ENCODE results near the gene FEZ2. TPM values are rescaled to one million over a fixed set of nuclear protein-coding genes. Genes with fewer than 3 reads are reported as not detected.
"Not testable (repeated sequence)": the region's sequence is repeated elsewhere in the genome, so short reads cannot be mapped to it uniquely, and the experiment has no call there.

FEZ2 gene
- total RNA-seq, 1 donor from 2014 or later: 14.9 TPM

- Mint-ChIP-seq H3K27me3 (ENCODE audit: insufficient read depth) (peaks cover 12% of the 10 kb centered on the region), H3K36me3 (ENCODE audit: low read depth) (no peaks in the 10 kb centered on the region), H3K4me1 (ENCODE audit: low read depth) (no peaks in the 10 kb centered on the region), H3K27ac (no peak overlapping the region), H3K9me3 (no peaks in the 10 kb centered on the region), H3K4me3 (no peak overlapping the region)
- intact Hi-C loops (cut with micrococcal nuclease): no loop called here
- DNase-seq (ENCODE audit: low spot score): no peak
Measured at GRCh38 chr2:36609507-36609906, 11.5 kb upstream of the FEZ2 start.

GRCh38 chr2:36607947-36608346, 10.0 kb upstream of the FEZ2 start:
- DNase-seq (ENCODE audit: low spot score): no peak
- no peaks in the 10 kb centered on the region for H3K36me3 Mint-ChIP-seq (ENCODE audit: low read depth)
- intact Hi-C loops (cut with micrococcal nuclease): no loop called here
- no peaks in the 10 kb centered on the region for H3K9me3 Mint-ChIP-seq
- peaks cover 8% of the 10 kb centered on the region for H3K27me3 Mint-ChIP-seq (ENCODE audit: insufficient read depth)
- H3K27ac Mint-ChIP-seq: no peak overlapping the region
- no peak overlapping the region for H3K4me3 Mint-ChIP-seq
- no peaks in the 10 kb centered on the region for H3K4me1 Mint-ChIP-seq (ENCODE audit: low read depth)

DNA sequence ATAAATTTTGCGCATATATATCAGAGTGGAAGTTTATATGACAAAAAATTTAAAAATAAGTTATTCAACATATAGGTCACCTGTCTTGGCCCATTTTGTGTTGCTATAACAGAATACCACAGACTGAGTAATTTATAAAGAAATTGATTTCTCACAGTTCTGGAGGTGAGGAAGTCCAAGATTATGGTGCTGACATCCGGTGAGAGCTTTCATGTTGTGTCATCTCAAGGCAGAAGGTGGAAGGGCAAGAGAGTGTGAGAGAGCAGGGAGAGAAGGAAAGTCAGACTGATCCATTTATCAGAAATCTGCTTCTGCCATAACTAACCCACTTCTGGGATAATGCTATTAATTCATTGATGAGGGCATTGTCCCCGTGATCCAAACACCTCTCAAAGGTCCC, 9.0 kb upstream of the FEZ2 start:
- peaks cover 4% of the 10 kb centered on the region for H3K27me3 Mint-ChIP-seq (ENCODE audit: insufficient read depth)
- no peaks in the 10 kb centered on the region for H3K36me3 Mint-ChIP-seq (ENCODE audit: low read depth)
- no peaks in the 10 kb centered on the region for H3K4me1 Mint-ChIP-seq (ENCODE audit: low read depth)
- H3K4me3 Mint-ChIP-seq: no peak overlapping the region
- H3K9me3 Mint-ChIP-seq: no peaks in the 10 kb centered on the region
- no peak for DNase-seq (ENCODE audit: low spot score)
- no peak overlapping the region for H3K27ac Mint-ChIP-seq
- intact Hi-C loops (cut with micrococcal nuclease): no loop called here

- no peaks in the 10 kb centered on the region for H3K36me3 Mint-ChIP-seq (ENCODE audit: low read depth)
- H3K27me3 Mint-ChIP-seq (ENCODE audit: insufficient read depth): no peaks in the 10 kb centered on the region
- H3K4me3 Mint-ChIP-seq: no peak overlapping the region
- no peaks in the 10 kb centered on the region for H3K4me1 Mint-ChIP-seq (ENCODE audit: low read depth)
- H3K27ac Mint-ChIP-seq: no peak overlapping the region
- DNase-seq (ENCODE audit: low spot score): no peak
- intact Hi-C loops (cut with micrococcal nuclease): no loop called here
- H3K9me3 Mint-ChIP-seq: no peaks in the 10 kb centered on the region
Measured at GRCh38 chr2:36605273-36605672, 7.3 kb upstream of the FEZ2 start.

GRCh38 chr2:36603629-36604028, 5.7 kb upstream of the FEZ2 start:
- DNase-seq (ENCODE audit: low spot score); H3K36me3 Mint-ChIP-seq (ENCODE audit: low read depth); H3K27me3 Mint-ChIP-seq (ENCODE audit: insufficient read depth); H3K4me1 Mint-ChIP-seq (ENCODE audit: low read depth); H3K4me3 Mint-ChIP-seq; H3K9me3 Mint-ChIP-seq; intact Hi-C loops (cut with micrococcal nuclease); H3K27ac Mint-ChIP-seq: not testable (repeated sequence)

DNA sequence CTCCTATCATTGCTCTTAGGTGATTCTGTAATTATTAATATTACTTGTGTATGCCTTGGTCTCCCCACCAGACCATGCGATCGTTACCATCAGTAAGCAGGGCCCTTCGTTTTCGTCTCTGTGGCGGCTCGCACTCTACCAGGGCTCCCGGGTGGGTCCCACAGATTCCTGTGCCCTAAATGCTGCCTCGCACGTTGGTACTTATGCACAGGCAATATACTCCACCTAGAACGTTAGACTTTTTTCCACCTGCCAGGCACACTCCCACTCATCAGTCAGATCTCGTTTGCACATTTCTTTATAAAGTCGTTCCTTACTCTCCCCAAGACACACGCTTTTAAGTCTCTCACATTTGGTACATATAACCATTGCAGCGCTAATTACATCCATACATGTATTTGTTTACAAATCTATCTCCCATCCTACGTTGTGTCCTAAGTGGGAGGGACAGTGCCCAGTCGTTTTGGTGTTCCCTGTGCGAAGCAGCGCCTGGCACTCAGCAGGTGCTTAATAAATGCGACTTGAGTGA, 901 bp downstream of the FEZ2 start:
- Mint-ChIP-seq H3K9me3 (no peaks in the 10 kb centered on the region), H3K4me1 (ENCODE audit: low read depth) (peaks cover 29% of the 10 kb centered on the region), H3K4me3 (peak overlapping the region; percentile 93), H3K36me3 (ENCODE audit: low read depth) (peaks cover 10% of the 10 kb centered on the region), H3K27me3 (ENCODE audit: insufficient read depth) (peaks cover 5% of the 10 kb centered on the region), H3K27ac (peak overlapping the region; percentile 89)
- intact Hi-C loops (cut with micrococcal nuclease): loop anchor here (5.0 kb wide), 2 partner anchors 190 to 370 kb away; partner anchors contain the start of gene STRN
- no peak for DNase-seq (ENCODE audit: low spot score)

GRCh38 chr2:36596397-36596796, 1.6 kb downstream of the FEZ2 start:
- peaks cover 10% of the 10 kb centered on the region for H3K36me3 Mint-ChIP-seq (ENCODE audit: low read depth)
- intact Hi-C loops (cut with micrococcal nuclease): loop anchor here (5.0 kb wide), 2 partner anchors 191 to 371 kb away; partner anchors contain the start of gene STRN
- peak overlapping the region; percentile 93 for H3K4me3 Mint-ChIP-seq
- peaks cover 5% of the 10 kb centered on the region for H3K27me3 Mint-ChIP-seq (ENCODE audit: insufficient read depth)
- H3K9me3 Mint-ChIP-seq: no peaks in the 10 kb centered on the region
- peaks cover 29% of the 10 kb centered on the region for H3K4me1 Mint-ChIP-seq (ENCODE audit: low read depth)
- no peak for DNase-seq (ENCODE audit: low spot score)
- H3K27ac Mint-ChIP-seq: peak overlapping the region; percentile 33

GRCh38 chr2:36594849-36595248, 3.1 kb downstream of the FEZ2 start:
- Mint-ChIP-seq H3K9me3 (no peaks in the 10 kb centered on the region), H3K4me1 (ENCODE audit: low read depth) (peaks cover 29% of the 10 kb centered on the region), H3K27me3 (ENCODE audit: insufficient read depth) (peaks cover 3% of the 10 kb centered on the region), H3K36me3 (ENCODE audit: low read depth) (peaks cover 12% of the 10 kb centered on the region), H3K27ac (no peak overlapping the region), H3K4me3 (no peak overlapping the region)
- intact Hi-C loops (cut with micrococcal nuclease): loop anchor here (5.0 kb wide), 2 partner anchors 192 to 372 kb away; partner anchors contain the start of gene STRN
- DNase-seq (ENCODE audit: low spot score): no peak

GRCh38 chr2:36589230-36589630, 8.7 kb downstream of the FEZ2 start:
- no peaks in the 10 kb centered on the region for H3K4me1 Mint-ChIP-seq (ENCODE audit: low read depth)
- no peaks in the 10 kb centered on the region for H3K9me3 Mint-ChIP-seq
- no peak overlapping the region for H3K27ac Mint-ChIP-seq
- H3K36me3 Mint-ChIP-seq (ENCODE audit: low read depth): peaks cover 26% of the 10 kb centered on the region
- H3K27me3 Mint-ChIP-seq (ENCODE audit: insufficient read depth): no peaks in the 10 kb centered on the region
- intact Hi-C loops (cut with micrococcal nuclease): no loop called here
- no peak for DNase-seq (ENCODE audit: low spot score)
- H3K4me3 Mint-ChIP-seq: no peak overlapping the region

- Mint-ChIP-seq H3K4me3 (no peak overlapping the region), H3K9me3 (no peaks in the 10 kb centered on the region), H3K27me3 (ENCODE audit: insufficient read depth) (no peaks in the 10 kb centered on the region), H3K4me1 (ENCODE audit: low read depth) (no peaks in the 10 kb centered on the region), H3K36me3 (ENCODE audit: low read depth) (peaks cover 35% of the 10 kb centered on the region), H3K27ac (no peak overlapping the region)
- no peak for DNase-seq (ENCODE audit: low spot score)
- intact Hi-C loops (cut with micrococcal nuclease): no loop called here
Measured at GRCh38 chr2:36587556-36587955, 10.4 kb downstream of the FEZ2 start.

- Mint-ChIP-seq H3K27me3 (ENCODE audit: insufficient read depth) (no peaks in the 10 kb centered on the region), H3K9me3 (no peaks in the 10 kb centered on the region), H3K27ac (no peak overlapping the region), H3K36me3 (ENCODE audit: low read depth) (peaks cover 36% of the 10 kb centered on the region), H3K4me3 (no peak overlapping the region), H3K4me1 (ENCODE audit: low read depth) (no peaks in the 10 kb centered on the region)
- intact Hi-C loops (cut with micrococcal nuclease): no loop called here
- DNase-seq (ENCODE audit: low spot score): no peak
Measured at GRCh38 chr2:36587101-36587500, 10.9 kb downstream of the FEZ2 start.

GRCh38 chr2:36586672-36587071, 11.3 kb downstream of the FEZ2 start:
- no peak for DNase-seq (ENCODE audit: low spot score)
- Mint-ChIP-seq H3K27ac (no peak overlapping the region), H3K27me3 (ENCODE audit: insufficient read depth) (no peaks in the 10 kb centered on the region), H3K36me3 (ENCODE audit: low read depth) (peaks cover 39% of the 10 kb centered on the region), H3K4me3 (no peak overlapping the region), H3K9me3 (no peaks in the 10 kb centered on the region), H3K4me1 (ENCODE audit: low read depth) (no peaks in the 10 kb centered on the region)
- intact Hi-C loops (cut with micrococcal nuclease): no loop called here

- Mint-ChIP-seq H3K36me3 (ENCODE audit: low read depth) (peaks cover 49% of the 10 kb centered on the region), H3K4me1 (ENCODE audit: low read depth) (peaks cover 2% of the 10 kb centered on the region), H3K27ac (no peak overlapping the region), H3K4me3 (no peak overlapping the region), H3K27me3 (ENCODE audit: insufficient read depth) (no peaks in the 10 kb centered on the region), H3K9me3 (no peaks in the 10 kb centered on the region)
- intact Hi-C loops (cut with micrococcal nuclease): no loop called here
- no peak for DNase-seq (ENCODE audit: low spot score)
Measured at GRCh38 chr2:36584148-36584794, 13.7 kb downstream of the FEZ2 start.

Measured in activated T-helper 1 cell treated with anti-CD3 and anti-CD28 coated beads, Interleukin-12 subunit alpha, Interleukin-12 subunit beta, Interleukin-2, Interleukin-4 antibody, amounts not matched to agents 30 ng/mL and 10 ng/mL and 1 ng/mL, durations not matched to agents 14 hours and 24 hours and 36 hours (primary cell).